ENCODE measurements around the gene AIG1. TPM values are rescaled to one million over a fixed set of nuclear protein-coding genes. Genes with fewer than 3 reads are reported as not detected.

The AIG1 gene
- total RNA-seq, 1 donor from 2014 or later: 7.2 TPM

- intact Hi-C loops (cut with micrococcal nuclease): no loop called here
- Mint-ChIP-seq H3K27me3 (no peaks in the 10 kb centered on the region), H3K4me3 (no peak overlapping the region), H3K9me3 (no peaks in the 10 kb centered on the region), H3K27ac (no peak overlapping the region), H3K36me3 (ENCODE audit: low read depth) (peaks cover 6% of the 10 kb centered on the region), H3K4me1 (no peaks in the 10 kb centered on the region)
- POLR2A ChIA-PET: no interaction called here
- DNase-seq (no peak), ATAC-seq (ENCODE audit: low read depth) (no peak)
- CTCF ChIA-PET: no interaction called here
- TF ChIP-seq CTCF (IDR thresholded peaks at IDR 0.05): no peak
Measured at GRCh38 chr6:143183666-143184065, 123.0 kb downstream of the AIG1 start.

- H3K9me3 Mint-ChIP-seq: no peaks in the 10 kb centered on the region
- ChIA-PET CTCF (no interaction called here), POLR2A (no interaction called here)
- H3K27me3 Mint-ChIP-seq: no peaks in the 10 kb centered on the region
- no peaks in the 10 kb centered on the region for H3K4me1 Mint-ChIP-seq
- DNase-seq (no peak), ATAC-seq (ENCODE audit: low read depth) (no peak)
- H3K4me3 Mint-ChIP-seq: no peak overlapping the region
- no peak overlapping the region for H3K27ac Mint-ChIP-seq
- no peaks in the 10 kb centered on the region for H3K36me3 Mint-ChIP-seq (ENCODE audit: low read depth)
- intact Hi-C loops (cut with micrococcal nuclease): no loop called here
- no peak for TF ChIP-seq CTCF (IDR thresholded peaks at IDR 0.05)
Measured at GRCh38 chr6:143185288-143185687, 124.6 kb downstream of the AIG1 start.

- TF ChIP-seq CTCF (IDR thresholded peaks at IDR 0.05): no peak
- H3K27ac Mint-ChIP-seq: no peak overlapping the region
- no peaks in the 10 kb centered on the region for H3K36me3 Mint-ChIP-seq (ENCODE audit: low read depth)
- ChIA-PET CTCF (no interaction called here), POLR2A (no interaction called here)
- no peak overlapping the region for H3K4me3 Mint-ChIP-seq
- no peaks in the 10 kb centered on the region for H3K9me3 Mint-ChIP-seq
- no peaks in the 10 kb centered on the region for H3K27me3 Mint-ChIP-seq
- intact Hi-C loops (cut with micrococcal nuclease): no loop called here
- no peak for DNase-seq
- no peak for ATAC-seq (ENCODE audit: low read depth)
- no peaks in the 10 kb centered on the region for H3K4me1 Mint-ChIP-seq
Measured at GRCh38 chr6:143187238-143187923, 126.7 kb downstream of the AIG1 start.

GRCh38 chr6:143188292-143188691, 127.6 kb downstream of the AIG1 start:
- Mint-ChIP-seq H3K27ac (no peak overlapping the region), H3K27me3 (no peaks in the 10 kb centered on the region), H3K36me3 (ENCODE audit: low read depth) (no peaks in the 10 kb centered on the region), H3K9me3 (no peaks in the 10 kb centered on the region), H3K4me3 (no peak overlapping the region), H3K4me1 (no peaks in the 10 kb centered on the region)
- no peak for DNase-seq
- no peak for ATAC-seq (ENCODE audit: low read depth)
- no peak for TF ChIP-seq CTCF (IDR thresholded peaks at IDR 0.05)
- intact Hi-C loops (cut with micrococcal nuclease): no loop called here
- ChIA-PET POLR2A (no interaction called here), CTCF (no interaction called here)

GRCh38 chr6:143191361-143191760, 130.7 kb downstream of the AIG1 start:
- Mint-ChIP-seq H3K4me1 (no peaks in the 10 kb centered on the region), H3K27me3 (no peaks in the 10 kb centered on the region), H3K4me3 (no peak overlapping the region), H3K27ac (no peak overlapping the region), H3K9me3 (no peaks in the 10 kb centered on the region), H3K36me3 (ENCODE audit: low read depth) (no peaks in the 10 kb centered on the region)
- intact Hi-C loops (cut with micrococcal nuclease): no loop called here
- ChIA-PET POLR2A (no interaction called here), CTCF (no interaction called here)
- DNase-seq: no peak
- no peak for ATAC-seq (ENCODE audit: low read depth)
- no peak for TF ChIP-seq CTCF (IDR thresholded peaks at IDR 0.05)

Measured in activated B cell treated with CpG ODN at 0.5 μM for 24 hours (primary cell).